Sigmoid colon (tissue), 7 donors: ENCODE measurements around the gene MSX1. TPM values are rescaled to one million over a fixed set of nuclear protein-coding genes. Genes with fewer than 3 reads are reported as not detected.
A peak's percentile ranks its signal among the peaks of the same experiment; 100 is the strongest.

Experiments used
- DNase-seq: peaks from one replicate; pipeline ENCODE4 v3.0.0-alpha.2; 2019
- H3K27ac ChIP-seq, 4 donors: fragments of 200-600 bp; sonication (generic); one replicate each; pipeline ENCODE4 v1.5.1; 2016 to 2019; ENCODE audit warnings: mild to moderate bottlenecking in 1 of 4
- H3K27me3 ChIP-seq, 3 donors: fragments of 200-600 bp; sonication (generic); one replicate each; pipeline ENCODE4 v1.5.1; 2019; ENCODE audit warnings: mild to moderate bottlenecking in 1 of 3
- H3K36me3 ChIP-seq, 4 donors: fragments of 200-600 bp; sonication (generic); one replicate each; pipeline ENCODE4 v1.5.1; 2016 to 2019
- H3K4me1 ChIP-seq, 4 donors: fragments of 200-600 bp; sonication (generic); one replicate each; pipeline ENCODE4 v1.5.1; 2017 to 2019
- H3K4me3 ChIP-seq, 4 donors: fragments of 200-600 bp; sonication (generic); one replicate each; pipeline ENCODE4 v1.5.1; 2017 to 2019; ENCODE audit warnings: mild to moderate bottlenecking in 2 of 4, moderate library complexity in 1 of 4
- H3K9me3 ChIP-seq, 4 donors: fragments of 200-600 bp in 3 of 4; sonication (generic) in 3 of 4; one replicate each; pipeline versions ENCODE4 v1.5.1 to v1.6.1; 2013 to 2019
- CTCF ChIP-seq, 4 experiments: fragments of 450-650 bp in 3 of 4; fragments of 200-600 bp in 1 of 4; IDR thresholded peaks; one replicate each; pipeline ENCODE4 v1.5.1; 2016 to 2019; ENCODE audit warnings: antibody characterized with exemption in 4 of 4, mild to moderate bottlenecking in 3 of 4, moderate library complexity in 2 of 4
- EP300 ChIP-seq, 4 donors: sonication (generic); formaldehyde crosslinking; IDR thresholded peaks; one replicate each; pipeline ENCODE4 v1.6.1; 2017; ENCODE audit warnings: antibody characterized with exemption in 4 of 4
- POLR2A ChIP-seq, 2 donors: fragments of 450-650 bp; IDR thresholded peaks; one replicate each; pipeline ENCODE4 v1.6.1; 2016; ENCODE audit warnings: antibody characterized with exemption in 2 of 2, mild to moderate bottlenecking in 2 of 2, moderate library complexity in 2 of 2
- POLR2AphosphoS5 ChIP-seq, 4 donors: sonication (generic); formaldehyde crosslinking; IDR thresholded peaks; one replicate each; pipeline ENCODE4 v1.6.1; 2017; ENCODE audit warnings: antibody characterized with exemption in 4 of 4
- WGBS, 2 donors: extraction: QIAGEN DNeasy Blood & Tissue Kit; methylation state at CpG; one replicate each; pipeline ENCODE4 v1.1.7; 2013; 5-methylcytosine and 5-hydroxymethylcytosine counted together
- intact Hi-C: fragments of 100-400 bp; cut with DNase I; formaldehyde crosslinking; loops from one replicate; pipeline ENCODE4 v1.15.1; 2023
- polyA plus RNA-seq, 3 donors: library from polyadenylated mRNA; stranded (reverse); fragments of 200-250 nt; gene quantifications; one replicate each; pipeline ENCODE4 v1.2.3, GENCODE V29; 2013
- total RNA-seq, 4 donors: library from RNA; depleted of rRNA; stranded (reverse); fragments of >200 nt; gene quantifications; one replicate each; pipeline ENCODE4 v1.1.0, GENCODE V29; 2016
- donor health status: healthy with polysubstance abuse.
- donor health status: Bipolar disorder and iron deficiency.
- donor health status: healthy.

Gene MSX1
- total and polyA plus RNA-seq, 7 donors, result 0.45 to 7.2 (median 0.99) TPM; not detected in 1

GRCh38 chr4:4843635-4844291, 15.7 kb upstream of the MSX1 start:
- H3K4me3 ChIP-seq, result no peak overlapping the region
- H3K36me3 ChIP-seq, result no peaks in the 10 kb centered on the region
- no peak for TF ChIP-seq EP300 (IDR thresholded peaks at IDR 0.05)
- no peak for TF ChIP-seq POLR2A (IDR thresholded peaks at IDR 0.05)
- no peak for TF ChIP-seq CTCF (IDR thresholded peaks at IDR 0.05)
- TF ChIP-seq POLR2AphosphoS5 (IDR thresholded peaks at IDR 0.05), result no peak
- H3K27me3 ChIP-seq, result peaks cover 0 to 61% (median 19%) of the 10 kb centered on the region in 3 donors
- 34 to 50% methylated on average over 16 of the region's 16 CpGs for WGBS, 2 donors
- intact Hi-C loops, result no loop called here
- DNase-seq, result peak; percentile 45
- no peaks in the 10 kb centered on the region for H3K9me3 ChIP-seq
- H3K27ac ChIP-seq, result no peak overlapping the region
- H3K4me1 ChIP-seq, result no peaks in the 10 kb centered on the region

- TF ChIP-seq POLR2A (IDR thresholded peaks at IDR 0.05) (no peak), POLR2AphosphoS5 (IDR thresholded peaks at IDR 0.05) (no peak), EP300 (IDR thresholded peaks at IDR 0.05) (no peak), CTCF (IDR thresholded peaks at IDR 0.05) (no peak)
- intact Hi-C loops, result no loop called here
- H3K4me3 ChIP-seq, result no peak overlapping the region
- no peak for DNase-seq
- no peaks in the 10 kb centered on the region for H3K9me3 ChIP-seq
- H3K27ac ChIP-seq, result no peak overlapping the region
- 91 to 93% methylated on average over 13 of the region's 13 CpGs for WGBS, 2 donors
- no peaks in the 10 kb centered on the region for H3K4me1 ChIP-seq
- no peaks in the 10 kb centered on the region for H3K36me3 ChIP-seq
- peaks cover 0 to 73% (median 32%) of the 10 kb centered on the region in 3 donors for H3K27me3 ChIP-seq
These were observed 14.4 kb upstream of the MSX1 start for GRCh38 chr4:4845027-4845426.

- no peak for TF ChIP-seq CTCF (IDR thresholded peaks at IDR 0.05)
- TF ChIP-seq EP300 (IDR thresholded peaks at IDR 0.05), result no peak
- Histone ChIP-seq H3K9me3 (no peaks in the 10 kb centered on the region), H3K4me1 (no peaks in the 10 kb centered on the region), H3K36me3 (no peaks in the 10 kb centered on the region), H3K4me3 (no peak overlapping the region), H3K27me3 (peaks cover 5 to 86% (median 43%) of the 10 kb centered on the region in 3 donors), H3K27ac (no peak overlapping the region)
- DNase-seq, result no peak
- intact Hi-C loops, result no loop called here
- 47 to 53% methylated on average over 7 of the region's 7 CpGs for WGBS, 2 donors
These were observed 12.5 kb upstream of the MSX1 start for GRCh38 chr4:4847011-4847410.

GRCh38 chr4:4848540-4848939, 10.9 kb upstream of the MSX1 start:
- Histone ChIP-seq H3K4me3 (no peak overlapping the region), H3K27ac (no peak overlapping the region), H3K36me3 (no peaks in the 10 kb centered on the region), H3K9me3 (no peaks in the 10 kb centered on the region), H3K4me1 (peaks cover 0 to 13% (median 12%) of the 10 kb centered on the region in 4 donors), H3K27me3 (peaks cover 18 to 98% (median 57%) of the 10 kb centered on the region in 3 donors)
- TF ChIP-seq POLR2AphosphoS5 (IDR thresholded peaks at IDR 0.05), result no peak
- no peak for TF ChIP-seq CTCF (IDR thresholded peaks at IDR 0.05)
- TF ChIP-seq EP300 (IDR thresholded peaks at IDR 0.05), result no peak
- TF ChIP-seq POLR2A (IDR thresholded peaks at IDR 0.05), result no peak
- DNase-seq, result peak; percentile 45
- 89 to 92% methylated on average over 8 of the region's 8 CpGs for WGBS, 2 donors
- intact Hi-C loops, result no loop called here

- intact Hi-C loops, result no loop called here
- peak; percentile 34 for DNase-seq
These were observed 10.4 kb upstream of the MSX1 start for GRCh38 chr4:4849106-4849505.

More at GRCh38 chr4:4849106-4849505, 10.4 kb upstream of the MSX1 start:
- TF ChIP-seq EP300 (IDR thresholded peaks at IDR 0.05) (no peak), POLR2A (IDR thresholded peaks at IDR 0.05) (no peak), CTCF (IDR thresholded peaks at IDR 0.05) (no peak)
- H3K4me1 ChIP-seq, result peaks cover 0 to 16% (median 15%) of the 10 kb centered on the region in 4 donors
- H3K27me3 ChIP-seq, result peaks cover 21 to 100% (median 63%) of the 10 kb centered on the region in 3 donors
- H3K36me3 ChIP-seq, result no peaks in the 10 kb centered on the region
- 28 to 58% methylated on average over 3 of the region's 3 CpGs for WGBS, 2 donors
- H3K4me3 ChIP-seq, result no peak overlapping the region
- no peaks in the 10 kb centered on the region for H3K9me3 ChIP-seq
- no peak overlapping the region for H3K27ac ChIP-seq
